Measurements from ENCODE around the gene KCNMB4. TPM values are rescaled to one million over a fixed set of nuclear protein-coding genes. Genes with fewer than 3 reads are reported as not detected.

KCNMB4 gene, protein sequence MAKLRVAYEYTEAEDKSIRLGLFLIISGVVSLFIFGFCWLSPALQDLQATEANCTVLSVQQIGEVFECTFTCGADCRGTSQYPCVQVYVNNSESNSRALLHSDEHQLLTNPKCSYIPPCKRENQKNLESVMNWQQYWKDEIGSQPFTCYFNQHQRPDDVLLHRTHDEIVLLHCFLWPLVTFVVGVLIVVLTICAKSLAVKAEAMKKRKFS
- 7.9 TPM for total RNA-seq (ENCODE audit: insufficient read depth, low replicate concordance)

DNA sequence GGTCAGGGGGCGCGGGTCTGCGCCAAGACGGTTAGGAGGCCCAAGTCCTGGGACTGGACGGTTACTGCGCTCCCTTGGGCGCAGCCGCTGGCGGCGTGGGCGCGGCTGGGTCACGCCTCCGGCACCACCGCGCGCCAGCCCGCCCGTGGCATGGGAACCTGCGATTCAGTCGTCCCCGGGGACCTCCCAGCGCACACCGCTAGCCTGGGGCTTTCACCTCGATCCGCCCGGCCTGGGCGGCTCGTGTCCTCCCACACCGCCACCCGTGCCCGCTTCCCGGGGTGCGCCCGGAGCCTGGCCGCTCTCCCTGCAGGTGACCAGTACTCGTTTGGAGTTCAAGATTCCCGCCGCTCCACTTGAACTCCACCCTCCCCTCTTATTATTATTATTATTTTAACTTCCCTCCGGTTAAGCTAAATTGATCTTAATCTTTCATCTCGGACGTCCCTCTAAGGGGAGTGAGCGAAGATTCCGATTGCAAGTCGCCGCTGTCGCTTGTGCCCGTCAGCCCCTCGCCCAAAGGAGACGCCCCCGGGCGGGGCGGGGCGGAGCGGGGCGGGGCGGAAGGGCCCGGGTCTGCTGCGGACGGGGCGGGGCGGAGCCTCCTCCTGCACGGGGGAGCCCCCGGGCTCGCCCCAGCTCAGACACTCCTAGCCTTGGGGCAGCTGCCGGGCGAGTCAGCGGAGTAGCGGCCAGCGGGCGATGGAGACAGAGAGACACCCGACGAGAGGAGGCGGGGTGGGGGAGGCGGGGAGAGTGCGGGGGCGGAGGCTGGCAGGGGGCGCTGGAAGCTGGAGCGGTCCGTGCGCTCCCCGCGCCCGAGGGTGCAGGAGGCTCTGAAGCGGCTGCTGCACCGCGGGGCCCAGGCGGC, at the start of gene KCNMB4:
Gene KCNMB4, plus strand, starts transcription at position 643 of the 871 bp plus-strand sequence. CDS start 445 bp downstream, outside the sequence.
- peak; percentile 68 for DNase-seq (ENCODE audit: low spot score)

DNA sequence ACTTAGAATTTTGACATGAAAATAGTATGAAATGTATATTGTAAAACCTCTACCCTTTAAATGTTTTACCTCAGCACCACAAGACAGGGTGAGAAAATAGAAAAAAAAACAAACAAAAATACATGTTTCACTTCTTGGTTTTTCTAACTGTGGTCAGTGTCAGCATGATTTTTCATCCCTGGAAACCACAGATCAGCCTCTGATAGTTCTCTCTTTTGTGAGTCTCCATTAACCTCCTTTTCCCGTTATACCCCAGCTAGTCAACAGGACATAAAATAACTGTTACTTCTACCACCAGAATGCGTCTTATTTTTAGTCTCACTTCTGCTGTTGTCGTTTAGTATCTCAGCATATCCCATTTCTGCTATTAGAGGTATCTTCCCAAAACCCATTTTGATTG, 48.3 kb upstream of the KCNMB4 start:
- DNase-seq (ENCODE audit: low spot score): peak; percentile 26

DNA sequence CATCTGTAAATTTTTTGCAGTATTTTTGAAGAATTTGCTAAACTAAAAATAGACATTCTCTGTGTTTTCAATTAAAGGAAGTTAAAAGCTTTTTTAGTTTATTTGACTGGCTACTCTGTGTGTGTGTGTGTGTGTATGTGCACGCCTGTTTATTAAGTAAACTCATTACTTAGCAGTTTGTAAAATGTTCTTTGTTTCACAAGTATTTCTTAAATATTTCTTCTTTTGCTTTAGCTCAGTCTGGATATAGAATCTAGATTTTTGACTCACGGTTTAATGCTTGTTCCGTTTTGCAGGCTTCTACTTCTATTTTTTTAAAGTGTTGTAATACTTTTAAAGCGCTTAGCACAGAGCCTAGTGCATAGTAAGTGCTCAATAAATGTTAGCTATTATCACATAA, 46.5 kb upstream of the KCNMB4 start:
- DNase-seq (ENCODE audit: low spot score): no peak

DNA sequence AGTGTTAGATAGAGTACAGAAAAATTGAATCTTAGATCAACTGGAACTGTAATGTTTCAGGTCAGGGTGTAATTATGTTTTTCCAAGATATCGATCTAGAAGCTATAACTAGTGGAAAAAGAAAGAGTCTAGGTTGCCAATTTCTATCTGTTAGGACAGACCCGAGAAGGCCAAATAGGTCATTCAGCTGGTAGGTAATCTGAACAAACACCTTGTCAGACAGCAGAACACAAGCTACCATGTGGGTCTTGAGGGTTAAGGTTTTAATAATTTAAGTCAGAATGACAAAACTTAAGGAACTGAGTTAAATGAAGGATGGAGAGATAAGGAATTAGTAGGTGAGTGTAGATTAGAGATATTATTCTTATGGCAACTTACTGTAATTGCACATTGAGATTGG, 44.9 kb upstream of the KCNMB4 start:
- no peak for DNase-seq (ENCODE audit: low spot score)

DNA sequence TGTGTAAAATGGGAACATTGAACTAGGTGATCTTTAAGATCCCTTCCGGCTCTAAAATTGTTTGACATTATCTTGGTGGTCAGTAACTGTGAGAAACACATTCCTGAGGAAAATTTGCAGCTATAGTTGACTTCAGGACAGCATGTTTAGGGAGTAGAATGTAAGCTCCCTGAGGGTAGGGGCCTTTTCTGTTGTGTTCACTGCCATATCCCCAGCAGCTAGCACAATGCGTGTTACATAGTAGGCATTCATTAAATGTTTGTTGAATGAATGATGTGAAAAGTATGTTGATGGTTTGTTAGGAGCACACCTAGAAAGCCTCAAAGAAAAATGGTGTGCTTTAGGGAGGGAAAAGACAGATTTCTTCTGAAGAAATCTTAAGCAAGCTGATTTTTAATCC, 38.5 kb upstream of the KCNMB4 start:
- DNase-seq (ENCODE audit: low spot score): no peak

DNA sequence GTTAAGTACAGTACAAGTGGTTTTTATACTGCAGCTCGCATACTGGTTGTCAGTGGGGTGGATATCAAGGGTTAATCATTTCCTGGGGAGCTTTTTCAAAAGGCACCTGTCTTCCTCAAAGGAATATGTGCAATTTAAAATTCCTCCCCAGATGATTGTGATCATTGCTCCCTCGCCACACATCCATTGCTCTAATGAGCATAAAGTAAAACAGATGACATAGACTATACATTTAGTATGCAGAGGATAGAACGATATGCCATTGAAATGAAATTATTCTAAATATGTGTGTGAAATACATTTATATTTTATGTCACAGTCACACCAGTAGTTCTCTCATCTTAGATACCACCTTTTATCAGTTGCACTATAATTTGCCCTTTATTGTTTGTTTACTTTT, 36.4 kb upstream of the KCNMB4 start:
- DNase-seq (ENCODE audit: low spot score): no peak

DNA sequence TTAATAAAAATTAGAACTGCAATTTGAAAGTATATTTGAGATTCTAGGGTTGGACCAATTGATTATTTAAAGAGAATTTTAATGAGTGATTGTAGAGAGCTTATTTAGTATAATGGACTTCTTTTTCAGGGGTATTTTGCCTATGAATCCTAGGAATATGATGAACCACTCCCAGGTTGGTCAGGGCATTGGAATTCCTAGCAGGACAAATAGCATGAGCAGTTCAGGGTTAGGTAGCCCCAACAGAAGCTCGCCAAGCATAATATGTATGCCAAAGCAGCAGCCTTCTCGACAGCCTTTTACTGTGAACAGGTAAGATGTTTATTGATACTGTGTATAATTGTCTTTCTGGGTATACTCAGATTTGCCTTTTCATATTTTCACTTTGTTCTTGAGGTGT, 35.9 kb upstream of the KCNMB4 start:
- no peak for DNase-seq (ENCODE audit: low spot score)

DNA sequence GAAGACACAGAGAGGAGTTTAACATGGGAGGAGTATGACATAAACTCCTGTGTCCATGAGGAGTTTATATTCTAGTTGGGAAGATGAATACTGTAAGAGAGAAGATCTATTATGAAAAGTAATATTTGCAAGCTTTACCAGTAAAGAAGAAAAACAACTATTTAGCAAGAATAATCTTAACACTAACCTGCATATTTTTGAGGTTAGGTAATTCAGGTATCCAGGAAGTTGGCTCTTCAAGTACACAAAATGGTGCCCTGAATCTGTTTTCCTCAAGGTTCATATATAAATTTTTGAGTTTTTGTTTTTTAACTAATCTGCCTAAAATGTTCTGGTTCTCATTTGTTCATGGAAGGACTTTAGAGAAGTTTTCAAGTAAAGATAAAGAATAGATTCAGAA, 33.9 kb upstream of the KCNMB4 start:
- DNase-seq (ENCODE audit: low spot score): no peak

DNA sequence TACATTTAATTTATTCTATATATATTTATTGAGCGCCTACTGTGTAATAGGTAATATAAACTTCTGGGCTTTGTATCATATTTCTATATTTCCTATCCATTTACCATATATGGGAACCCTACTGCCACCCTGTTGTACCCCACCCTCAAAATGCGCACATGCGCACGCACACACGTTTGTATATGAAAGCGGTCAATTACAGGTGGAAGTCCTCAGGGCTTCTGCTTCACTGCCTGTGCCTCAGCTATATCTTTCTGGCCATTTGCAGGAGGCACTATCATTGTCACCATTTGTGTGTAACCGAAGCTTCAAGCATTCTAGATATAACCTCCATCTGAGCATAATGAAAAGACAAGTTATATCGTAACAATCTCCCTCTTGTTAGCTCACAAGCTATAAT, 31.3 kb upstream of the KCNMB4 start:
- DNase-seq (ENCODE audit: low spot score): no peak

DNA sequence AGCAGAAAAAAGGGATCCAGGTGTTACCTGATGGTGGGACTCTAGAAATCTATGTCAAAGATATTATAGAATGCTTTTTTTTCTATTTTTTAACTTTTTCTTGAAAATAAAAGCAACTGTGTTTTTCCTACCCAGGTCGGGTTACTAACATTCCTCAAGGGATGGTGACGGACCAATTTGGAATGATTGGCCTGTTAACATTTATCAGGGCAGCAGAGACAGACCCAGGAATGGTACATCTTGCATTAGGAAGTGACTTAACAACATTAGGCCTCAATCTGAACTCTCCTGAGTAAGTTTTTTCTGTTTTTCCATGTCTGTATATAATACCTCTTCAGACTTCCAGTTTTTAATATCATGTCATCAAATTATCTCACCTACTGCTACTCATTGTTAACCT, 27.6 kb upstream of the KCNMB4 start:
- DNase-seq (ENCODE audit: low spot score): no peak

DNA sequence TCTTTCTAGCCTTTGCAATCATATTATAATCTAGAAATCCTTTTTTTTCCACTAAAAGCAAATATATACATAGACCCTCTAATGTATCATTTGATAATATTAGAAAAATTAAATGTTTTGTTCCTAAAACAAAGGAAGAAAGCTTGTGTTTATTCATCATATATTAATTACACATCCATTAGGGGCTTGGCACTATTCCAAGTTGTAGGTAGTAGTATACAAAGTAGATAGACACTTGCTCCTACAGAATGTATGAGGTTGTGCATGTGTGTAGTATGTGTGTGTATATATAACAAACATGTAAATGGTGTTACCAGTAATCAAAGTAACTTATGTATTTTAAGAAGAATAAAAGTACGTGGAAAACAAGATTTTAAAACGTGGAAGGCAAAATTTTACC, 15.0 kb upstream of the KCNMB4 start:
- DNase-seq (ENCODE audit: low spot score): no peak

DNA sequence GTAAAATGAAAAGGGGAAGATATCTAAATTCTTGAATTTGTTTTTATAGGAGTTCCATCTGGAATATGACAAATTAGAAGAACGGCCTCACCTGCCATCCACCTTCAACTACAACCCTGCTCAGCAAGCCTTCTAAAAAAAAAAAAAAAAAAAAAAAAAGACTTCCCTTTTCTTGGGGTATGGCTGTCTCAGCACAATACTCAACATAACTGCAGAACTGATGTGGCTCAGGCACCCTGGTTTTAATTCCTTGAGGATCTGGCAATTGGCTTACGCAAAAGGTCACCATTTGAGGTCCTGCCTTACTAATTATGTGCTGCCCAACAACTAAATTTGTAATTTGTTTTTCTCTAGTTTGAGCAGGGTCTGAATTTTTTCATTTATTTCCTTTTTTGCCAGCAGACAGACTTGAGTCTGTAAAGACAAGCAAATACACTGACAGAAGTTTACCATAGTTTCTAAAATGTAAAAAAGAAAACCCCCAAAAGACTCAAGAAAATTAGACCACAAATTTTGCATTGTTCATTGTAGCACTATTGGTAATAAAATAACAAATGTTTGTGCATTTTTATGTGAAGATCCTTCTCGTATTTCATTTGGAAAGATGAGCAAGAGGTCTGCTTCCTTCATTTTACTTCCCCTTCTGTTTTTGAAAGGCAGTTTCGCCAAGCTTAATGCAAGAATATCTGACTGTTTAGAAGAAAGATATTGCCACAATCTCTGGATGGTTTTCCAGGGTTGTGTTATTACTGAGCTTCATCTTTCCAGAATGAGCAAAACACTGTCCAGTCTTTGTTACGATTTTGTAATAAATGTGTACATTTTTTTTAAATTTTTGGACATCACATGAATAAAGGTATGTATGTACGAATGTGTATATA, 12.1 kb upstream of the KCNMB4 start:
- DNase-seq (ENCODE audit: low spot score): no peak

DNA sequence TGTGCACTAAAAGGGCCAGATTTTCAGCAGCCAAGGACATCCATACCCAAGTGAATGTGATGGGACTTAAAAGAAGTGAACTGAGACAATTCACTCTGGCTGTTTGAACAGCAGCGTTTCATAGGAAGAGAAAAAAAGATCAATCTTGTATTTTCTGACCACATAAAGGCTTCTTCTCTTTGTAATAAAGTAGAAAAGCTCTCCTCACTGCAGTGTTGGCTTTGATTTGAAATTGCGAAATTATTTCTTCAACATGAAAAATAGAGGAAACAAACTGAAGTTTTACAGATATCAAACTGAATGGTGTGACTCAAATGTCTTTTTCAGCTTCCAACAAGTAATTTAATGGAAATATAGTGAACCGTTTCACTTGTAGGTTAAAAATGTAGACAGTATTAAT, 11.3 kb upstream of the KCNMB4 start:
- no peak for DNase-seq (ENCODE audit: low spot score)

DNA sequence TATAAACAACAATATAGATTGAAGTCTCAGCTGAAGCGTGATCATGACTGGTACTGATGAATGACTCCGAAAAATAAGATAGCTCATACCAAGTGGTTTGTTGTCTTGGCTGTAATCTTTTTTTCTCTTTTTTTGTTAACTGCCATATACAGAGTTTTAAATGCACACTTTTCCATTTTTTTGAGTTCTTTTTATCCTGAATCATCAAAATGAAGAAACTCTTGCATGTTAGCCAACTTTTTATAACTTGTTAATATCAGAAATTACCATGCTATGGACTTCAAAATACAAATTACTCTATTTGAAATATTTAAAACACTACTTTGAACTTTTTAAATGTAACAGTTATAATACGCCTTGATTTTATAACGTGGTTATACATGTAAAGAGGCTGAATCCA, 10.1 kb upstream of the KCNMB4 start:
- DNase-seq (ENCODE audit: low spot score): no peak

DNA sequence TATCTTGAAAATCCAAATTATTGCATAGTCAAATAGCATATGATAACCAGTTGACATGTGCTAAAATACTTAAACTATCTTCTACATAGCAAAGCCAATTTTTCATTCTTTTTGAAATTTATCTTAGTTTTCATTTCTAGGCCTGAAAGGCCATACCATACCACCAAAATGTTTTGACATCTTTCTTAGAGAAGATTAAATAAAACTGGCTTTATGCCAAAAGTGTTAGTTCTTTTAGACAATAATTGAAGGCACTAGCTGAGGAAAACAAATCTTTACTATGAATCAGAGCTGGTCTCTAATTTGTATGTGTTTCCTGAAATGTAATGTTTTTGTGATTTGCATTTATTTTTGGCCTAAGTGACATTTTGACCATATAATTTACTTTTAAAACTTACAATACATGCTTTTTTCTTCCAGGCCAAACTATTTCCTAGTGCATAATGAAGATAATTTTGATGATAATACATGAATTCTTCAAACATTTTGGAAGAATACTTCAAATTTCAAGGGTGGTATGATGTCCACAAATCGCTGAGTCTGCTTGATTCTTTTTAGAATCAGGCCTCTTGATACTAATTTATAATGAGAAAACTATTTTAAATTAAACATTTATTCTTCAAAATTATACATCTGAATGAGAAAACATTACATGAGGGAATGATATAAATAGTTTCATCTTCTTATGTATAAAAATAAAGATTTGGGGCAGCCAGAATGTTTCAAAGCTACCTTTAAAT, 6.5 kb upstream of the KCNMB4 start:
- DNase-seq (ENCODE audit: low spot score): no peak

DNA sequence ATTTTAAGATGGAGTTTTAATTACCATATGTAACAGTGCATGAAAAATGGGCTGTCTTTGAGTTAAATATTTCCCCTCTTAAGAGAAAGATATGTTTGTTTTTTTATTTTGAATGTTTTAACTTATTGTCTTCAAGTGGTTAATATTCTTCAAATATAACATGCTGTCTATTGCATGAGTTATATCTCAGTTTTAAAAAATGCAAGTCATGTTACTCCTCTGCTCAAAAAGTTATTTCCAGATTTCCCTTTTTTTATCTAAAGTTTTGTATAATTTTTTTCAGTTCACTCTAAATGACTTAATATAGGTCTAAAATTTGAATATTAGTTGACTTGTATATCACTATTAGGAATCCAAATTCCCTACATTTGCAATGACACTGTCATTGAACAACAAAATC, 5.9 kb upstream of the KCNMB4 start:
- no peak for DNase-seq (ENCODE audit: low spot score)

DNA sequence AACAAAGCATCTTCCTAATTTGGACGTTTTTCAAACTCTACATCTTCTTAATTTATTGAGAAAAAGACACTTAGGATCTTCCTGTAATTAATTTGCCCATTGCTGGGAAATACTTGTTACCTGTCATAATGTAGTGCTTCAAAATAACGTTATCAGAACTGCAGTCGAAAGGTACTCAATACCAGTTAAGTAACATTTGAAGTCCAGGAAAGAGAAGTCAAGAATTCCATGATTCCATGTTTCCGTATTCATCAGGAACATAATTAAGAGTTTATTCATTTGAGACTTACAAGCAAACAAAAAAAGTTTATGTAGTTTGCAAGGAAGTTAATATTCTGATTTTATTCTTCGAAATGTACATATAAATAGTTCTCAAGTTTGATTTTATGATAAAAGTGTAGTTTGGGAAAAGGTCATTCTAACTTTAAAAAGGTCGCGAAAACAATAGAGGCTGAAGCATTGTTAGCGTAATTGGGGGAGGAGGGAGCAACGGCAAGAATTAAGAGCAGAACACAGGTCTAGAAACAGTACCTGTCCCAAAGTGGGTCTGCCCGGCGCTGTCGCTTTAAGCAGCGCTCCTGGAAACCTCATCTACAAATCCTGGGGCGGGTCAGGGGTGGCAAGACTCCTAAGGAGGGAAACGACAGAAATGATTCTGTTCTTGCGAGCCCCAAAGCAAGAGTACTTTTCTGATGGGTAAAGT, 1.2 kb upstream of the KCNMB4 start:
- DNase-seq (ENCODE audit: low spot score): no peak

DNA sequence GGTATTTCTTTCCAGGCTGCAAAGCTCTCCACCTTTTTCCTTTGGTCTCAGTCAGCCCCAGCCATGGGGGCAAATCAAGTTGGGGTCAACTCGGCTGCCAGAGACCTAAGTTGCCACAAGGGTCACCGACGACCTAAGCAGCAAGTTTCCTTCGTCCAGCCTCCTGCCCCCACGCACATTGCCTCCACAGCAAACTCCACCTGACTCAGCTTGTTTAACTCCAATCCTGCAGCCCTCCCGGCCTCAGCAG, 767 bp upstream of the KCNMB4 start:
- DNase-seq (ENCODE audit: low spot score): no peak

DNA sequence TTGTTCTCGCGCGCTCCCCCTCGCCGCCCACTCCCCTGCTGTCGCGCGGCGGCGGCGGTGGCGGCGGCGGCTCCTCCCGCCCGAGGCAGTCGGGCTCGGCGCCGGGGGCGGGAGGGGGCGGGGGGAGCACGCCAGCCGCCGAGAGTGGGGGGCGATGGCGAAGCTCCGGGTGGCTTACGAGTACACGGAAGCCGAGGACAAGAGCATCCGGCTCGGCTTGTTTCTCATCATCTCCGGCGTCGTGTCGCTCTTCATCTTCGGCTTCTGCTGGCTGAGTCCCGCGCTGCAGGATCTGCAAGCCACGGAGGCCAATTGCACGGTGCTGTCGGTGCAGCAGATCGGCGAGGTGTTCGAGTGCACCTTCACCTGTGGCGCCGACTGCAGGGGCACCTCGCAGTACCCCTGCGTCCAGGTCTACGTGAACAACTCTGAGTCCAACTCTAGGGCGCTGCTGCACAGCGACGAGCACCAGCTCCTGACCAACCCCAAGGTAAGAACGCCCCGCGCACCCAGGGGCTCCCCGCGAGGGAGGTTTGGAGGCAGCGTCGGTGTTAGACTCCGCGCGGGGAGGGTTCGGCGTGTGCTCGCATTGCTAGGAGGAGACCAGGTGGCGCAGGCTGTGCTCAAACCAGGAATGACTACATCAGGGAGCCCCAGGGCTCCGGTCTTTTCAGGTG, 629 bp downstream of the KCNMB4 start:
- DNase-seq (ENCODE audit: low spot score): peak; percentile 51

DNA sequence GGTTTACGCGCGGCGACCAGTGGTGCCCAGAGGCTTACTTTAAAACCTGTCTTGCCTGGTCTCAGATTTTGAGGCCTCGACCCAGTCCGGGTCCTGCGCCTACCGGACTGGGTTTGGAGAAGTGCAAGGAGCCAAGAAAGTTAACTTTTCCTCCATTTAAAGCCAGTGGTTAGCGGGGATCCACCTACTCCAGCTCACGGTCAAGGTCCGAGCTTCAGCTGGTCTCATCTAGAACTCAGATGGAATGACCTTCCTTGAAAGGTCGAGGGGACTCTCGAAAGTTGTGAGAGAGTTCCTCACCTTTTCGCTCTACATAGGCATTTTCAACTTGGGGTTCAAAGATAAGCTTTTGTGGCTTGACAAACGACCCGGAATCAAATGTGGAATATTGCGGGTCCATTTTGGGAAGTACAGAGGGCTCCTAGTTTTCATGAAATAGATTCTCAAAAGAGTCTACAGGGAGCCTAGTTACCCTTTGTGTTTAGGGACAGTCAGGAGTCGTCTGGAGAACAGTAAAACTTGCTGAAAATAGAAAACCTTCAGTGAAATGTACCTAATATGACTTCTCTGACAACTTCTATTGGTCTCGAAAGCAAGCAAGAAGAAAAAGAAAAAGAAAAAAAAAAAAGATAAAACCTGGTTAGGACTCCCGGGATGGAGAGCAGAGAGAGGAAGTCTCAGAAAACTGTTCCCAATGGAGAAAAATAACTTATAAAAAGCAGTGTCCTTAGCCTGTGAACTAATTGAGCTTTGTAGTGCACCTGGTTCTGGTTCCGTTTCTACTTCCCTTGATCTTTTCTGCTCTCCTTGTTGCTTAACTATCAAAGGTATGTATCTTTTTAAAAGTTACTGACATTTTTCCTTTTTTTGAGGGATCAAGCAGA, 1.4 kb downstream of the KCNMB4 start:
- peak; percentile 50 for DNase-seq (ENCODE audit: low spot score)

All from umbilical cord (tissue), 2 donors.